AG08396 (cell line): ENCODE results near the gene HSD3B7.
"Not testable (repeated sequence)": the region's sequence is repeated elsewhere in the genome, so short reads cannot be mapped to it uniquely, and the experiment has no call there.

ENCODE experiments used
- DNase-seq: peaks from one replicate; pipeline ENCODE4 v3.0.0; 2012; ENCODE audit warnings: low spot score, mixed read lengths

HSD3B7 gene

GRCh38 chr16:31000671-31001382, 15.8 kb downstream of the HSD3B7 start:
- DNase-seq = no peak

DNA sequence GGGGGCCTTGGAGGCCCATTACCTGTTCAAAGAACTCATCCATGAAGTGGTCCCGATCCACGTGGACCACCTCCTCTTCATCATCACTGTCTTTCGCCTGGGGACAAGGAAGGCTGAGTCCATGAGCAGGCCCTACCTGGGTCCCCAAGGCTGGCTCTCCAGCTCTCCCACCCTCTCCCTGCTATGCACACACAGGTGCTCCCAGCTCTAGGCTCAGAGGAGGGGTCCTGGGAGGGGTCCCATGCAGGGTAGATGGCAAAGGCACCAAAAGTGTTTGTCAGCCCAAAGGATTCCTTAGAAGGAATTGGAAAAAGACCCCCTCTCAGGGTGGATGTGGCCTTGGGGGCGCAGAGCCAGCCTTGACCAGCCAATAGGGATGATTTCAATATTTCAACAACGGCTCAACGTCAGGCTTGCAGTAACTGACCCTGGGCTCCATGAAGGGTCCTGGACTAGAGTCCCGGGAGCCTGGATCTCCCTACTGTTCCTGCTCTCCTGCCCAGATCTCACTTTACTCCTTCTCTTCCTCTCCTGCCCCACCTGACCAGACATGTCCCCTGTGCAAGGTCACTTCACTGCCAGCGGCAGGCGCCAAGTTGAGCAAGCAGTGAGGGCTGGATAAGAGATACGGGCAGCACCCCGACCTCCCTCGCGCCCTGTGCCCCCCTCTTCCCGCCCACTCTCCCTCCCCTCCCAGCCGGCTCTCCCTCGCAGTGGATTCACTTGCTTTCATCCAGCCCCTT, 16.7 kb downstream of the HSD3B7 start:
- DNase-seq = no peak

- no peak for DNase-seq
Observed at GRCh38 chr16:31002250-31002700, 17.3 kb downstream of the HSD3B7 start.

GRCh38 chr16:31002862-31003341, 17.9 kb downstream of the HSD3B7 start:
- no peak for DNase-seq

DNA sequence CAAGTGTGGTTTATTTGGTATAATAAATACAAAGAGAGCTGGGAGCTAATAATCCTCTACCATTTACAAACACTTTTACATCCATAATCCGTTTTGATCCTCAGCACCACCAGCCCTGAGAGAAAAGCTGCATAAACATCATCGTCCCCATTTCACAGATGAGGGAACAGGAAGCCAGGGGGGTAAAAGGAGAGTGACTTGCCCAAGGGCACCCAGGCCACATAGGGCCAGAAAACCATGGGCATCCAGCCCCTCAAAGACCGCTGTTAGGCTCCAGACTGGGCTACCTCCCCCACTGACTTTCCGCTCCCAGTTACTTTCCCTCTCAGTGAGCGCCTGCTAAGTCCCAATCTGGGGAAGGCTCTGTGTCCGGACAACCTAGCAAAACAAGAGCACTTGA, 18.7 kb downstream of the HSD3B7 start:
- no peak for DNase-seq

- DNase-seq = no peak
Observed at GRCh38 chr16:31004658-31005057, 19.7 kb downstream of the HSD3B7 start.

- no peak for DNase-seq
Observed at GRCh38 chr16:31005350-31006085, 20.5 kb downstream of the HSD3B7 start.

DNA sequence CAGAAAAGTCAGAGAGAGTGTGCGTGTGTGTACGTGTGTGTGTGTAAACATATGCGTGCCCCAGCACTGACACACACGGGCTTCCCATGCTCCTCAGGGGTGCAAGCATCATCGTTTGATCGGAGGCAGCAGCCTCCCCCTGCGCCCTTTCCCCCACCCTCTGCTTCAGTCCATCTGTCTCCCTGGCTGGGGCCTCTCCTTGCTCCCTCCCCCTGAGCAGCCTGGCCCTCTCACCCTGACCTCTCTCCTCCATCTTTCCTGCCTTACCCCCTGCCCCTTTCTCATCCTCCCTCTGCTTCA, 21.0 kb downstream of the HSD3B7 start:
- DNase-seq = no peak

GRCh38 chr16:31006589-31006988, 21.6 kb downstream of the HSD3B7 start:
- no peak for DNase-seq

- DNase-seq = no peak
Observed at GRCh38 chr16:31007684-31008083, 22.7 kb downstream of the HSD3B7 start.

GRCh38 chr16:31008149-31008548, 23.1 kb downstream of the HSD3B7 start:
- DNase-seq = peak; percentile 89

GRCh38 chr16:31008551-31008950, 23.5 kb downstream of the HSD3B7 start:
- no peak for DNase-seq

GRCh38 chr16:31009120-31009519, 24.1 kb downstream of the HSD3B7 start:
- no peak for DNase-seq

DNA sequence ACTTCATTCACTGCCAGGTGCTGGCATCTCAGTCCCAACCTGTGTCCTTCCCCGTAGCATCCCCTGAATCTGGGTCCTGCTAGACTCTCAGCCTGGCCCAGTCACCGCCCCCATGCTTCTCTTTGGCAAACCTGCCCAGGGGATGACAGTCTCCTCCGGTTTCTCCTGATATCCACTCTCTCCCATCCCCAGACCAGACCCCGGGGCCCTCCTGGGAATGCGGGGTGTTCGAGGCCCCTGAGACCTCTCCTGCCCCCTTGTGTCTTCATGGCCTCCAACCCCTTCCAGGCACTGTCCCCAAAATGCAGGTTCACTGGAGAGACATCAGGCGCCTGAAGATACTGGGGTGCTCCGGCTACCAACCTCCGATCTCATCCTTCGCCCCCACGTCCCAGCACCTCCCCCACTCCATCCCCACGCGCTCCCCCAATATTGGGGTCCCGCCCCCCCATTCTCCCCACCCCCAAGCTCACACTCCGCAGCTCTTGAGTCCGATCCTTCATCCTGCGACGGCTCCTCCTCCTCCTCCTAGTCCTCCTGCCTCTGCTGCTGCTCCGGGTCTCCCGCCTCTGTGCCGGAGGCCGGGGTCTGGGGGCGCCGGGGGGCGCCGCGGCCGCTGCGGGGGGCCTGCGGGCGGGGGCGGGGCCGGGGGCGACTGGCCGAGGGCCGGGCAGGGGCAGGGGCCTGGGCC, 25.0 kb downstream of the HSD3B7 start:
- DNase-seq = no peak

DNA sequence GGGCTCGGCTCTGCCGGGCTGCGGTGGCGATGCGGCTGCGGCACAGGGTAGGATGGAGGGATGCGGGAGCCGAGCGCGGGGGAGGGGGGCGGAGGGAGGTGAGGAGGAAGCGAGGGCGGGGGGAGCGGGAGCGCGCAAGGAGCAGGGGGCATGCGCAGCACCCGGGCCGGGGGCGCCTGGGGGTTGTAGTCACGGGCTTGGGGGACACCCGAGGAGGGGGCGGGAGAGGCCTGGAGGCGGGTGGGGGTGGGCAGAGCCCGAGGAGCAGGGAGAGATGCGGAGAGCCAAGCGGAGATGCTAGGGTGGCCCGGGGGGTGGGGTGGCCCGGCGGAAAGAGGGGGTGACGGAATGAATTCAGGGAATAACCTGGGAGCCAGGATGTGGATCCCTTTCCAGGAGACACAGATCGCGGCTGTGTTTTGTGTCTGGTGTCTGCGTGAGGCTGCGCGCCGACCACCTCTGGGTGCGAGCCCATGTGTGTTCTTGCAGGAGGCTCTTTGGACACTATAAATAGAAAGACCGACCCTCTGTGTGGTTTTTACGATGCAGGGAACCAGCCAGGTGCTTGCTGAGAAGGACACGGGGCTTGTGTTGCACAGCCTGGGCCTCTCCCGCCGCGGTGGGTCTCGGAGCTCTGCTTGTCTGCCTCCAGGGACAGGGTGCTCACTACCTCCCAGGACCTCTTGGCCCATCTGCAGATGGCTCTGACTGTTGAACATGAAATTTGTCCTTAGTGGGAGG, 25.7 kb downstream of the HSD3B7 start, which contains the start of gene STX1B:
TSS of gene STX1B (minus strand) at position 54 of the 741 bp plus-strand sequence. CDS start 242 bp downstream, outside the sequence.
- DNase-seq = peak; percentile 78

GRCh38 chr16:31011815-31012214, 26.8 kb downstream of the HSD3B7 start:
- DNase-seq = not testable (repeated sequence)

DNA sequence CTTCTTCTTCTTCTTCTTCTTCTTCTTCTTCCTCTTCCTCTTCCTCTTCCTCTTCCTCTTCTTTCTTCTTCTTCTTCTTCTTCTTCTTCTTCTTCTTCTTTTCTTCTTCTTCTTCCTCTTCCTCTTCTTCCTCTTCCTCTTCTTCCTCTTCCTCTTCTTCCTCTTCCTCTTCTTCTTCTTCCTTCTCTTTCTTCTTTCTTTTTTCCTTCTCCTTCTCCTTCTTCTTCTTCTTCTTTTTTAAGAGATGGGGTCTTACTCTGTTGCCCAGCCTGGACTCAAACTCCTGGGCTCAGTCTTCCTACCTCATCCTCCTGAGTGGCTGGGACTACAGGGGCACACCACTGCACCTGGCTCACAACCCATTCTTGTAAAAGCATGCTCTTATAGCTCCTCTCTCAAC, 28.3 kb downstream of the HSD3B7 start:
- DNase-seq = not testable (repeated sequence)

DNA sequence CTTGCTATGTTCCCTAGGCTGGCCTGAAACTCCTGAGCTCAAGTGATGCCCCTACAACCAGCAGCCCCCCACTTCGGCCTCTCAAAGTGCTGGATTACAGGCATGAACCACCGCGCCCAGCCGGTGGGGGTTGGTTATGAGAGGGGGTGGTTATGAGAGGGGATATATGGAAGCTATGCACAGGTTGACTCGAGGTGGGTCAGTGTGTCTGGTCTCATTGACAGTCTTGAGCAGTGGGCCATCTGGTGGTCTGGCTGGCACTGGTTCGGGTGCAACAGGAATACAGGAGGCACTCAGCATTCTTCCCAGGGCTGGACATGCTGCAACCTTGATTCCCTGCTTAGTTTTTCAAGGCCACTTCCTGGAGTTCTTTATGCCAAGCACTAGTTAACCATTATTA, 31.0 kb downstream of the HSD3B7 start:
- DNase-seq = no peak

GRCh38 chr16:31017756-31018155, 32.7 kb downstream of the HSD3B7 start:
- DNase-seq = not testable (repeated sequence)

GRCh38 chr16:31020536-31020935, 35.5 kb downstream of the HSD3B7 start:
- DNase-seq = no peak

GRCh38 chr16:31022544-31023251, 37.7 kb downstream of the HSD3B7 start:
- DNase-seq = no peak
